ENCODE data around the gene TMEM170B.

TMEM170B gene

DNA sequence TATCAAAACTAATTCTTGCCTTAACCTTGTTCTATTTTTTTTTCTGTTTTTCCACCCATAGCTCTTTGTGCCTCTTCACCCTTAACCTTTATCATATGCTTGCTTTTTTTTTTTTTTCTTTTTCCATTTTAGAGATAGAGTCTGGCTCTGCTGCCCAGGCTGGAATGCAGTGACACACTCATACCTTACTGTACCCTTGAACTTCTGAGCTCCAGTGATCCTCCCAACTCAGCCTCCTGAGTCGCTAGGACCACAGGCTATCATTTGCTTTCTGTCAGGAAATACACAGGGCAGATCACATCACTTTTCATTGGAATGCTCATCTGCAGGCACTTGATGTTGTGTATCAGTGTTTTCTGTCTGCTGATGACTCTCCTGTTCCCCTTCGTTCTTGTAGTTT, 33.5 kb downstream of the TMEM170B start:
- no peaks in the 10 kb centered on the region for H3K4me1 ChIP-seq (ENCODE audit: insufficient read depth, low read length, severe bottlenecking)
- no peaks in the 10 kb centered on the region for H3K36me3 ChIP-seq (ENCODE audit: insufficient read depth, low read length)
- no peak overlapping the region for H3K4me3 ChIP-seq (ENCODE audit: low read depth, low read length, poor library complexity, severe bottlenecking)
- H3K9me2 ChIP-seq (ENCODE audit: low read depth, low read length) = no peaks in the 10 kb centered on the region
- no peaks in the 10 kb centered on the region for H3K79me2 ChIP-seq (ENCODE audit: insufficient read depth, low read length)
- no peak overlapping the region for H3K4me2 ChIP-seq (ENCODE audit: low read length)
- no peaks in the 10 kb centered on the region for H3F3A ChIP-seq (ENCODE audit: insufficient read depth, low read length)
- H3K27ac ChIP-seq (ENCODE audit: low read depth, low read length, poor library complexity, severe bottlenecking) = no peak overlapping the region
- H3K9me3 ChIP-seq (ENCODE audit: low read length) = no peaks in the 10 kb centered on the region
- H4K20me1 ChIP-seq (ENCODE audit: insufficient read depth, low read length) = no peaks in the 10 kb centered on the region
- H3K9ac ChIP-seq (ENCODE audit: low read length) = no peak overlapping the region
- H3K27me3 ChIP-seq (ENCODE audit: insufficient read depth, low read length) = no peaks in the 10 kb centered on the region
- no peak for TF ChIP-seq EZH2 (IDR thresholded peaks at IDR 0.05; ENCODE audit: borderline replicate concordance, low read length)
- TF ChIP-seq CTCF (IDR thresholded peaks at IDR 0.05; ENCODE audit: low read length) = no peak
- H2AFZ ChIP-seq (ENCODE audit: low read length) = no peak overlapping the region

DNA sequence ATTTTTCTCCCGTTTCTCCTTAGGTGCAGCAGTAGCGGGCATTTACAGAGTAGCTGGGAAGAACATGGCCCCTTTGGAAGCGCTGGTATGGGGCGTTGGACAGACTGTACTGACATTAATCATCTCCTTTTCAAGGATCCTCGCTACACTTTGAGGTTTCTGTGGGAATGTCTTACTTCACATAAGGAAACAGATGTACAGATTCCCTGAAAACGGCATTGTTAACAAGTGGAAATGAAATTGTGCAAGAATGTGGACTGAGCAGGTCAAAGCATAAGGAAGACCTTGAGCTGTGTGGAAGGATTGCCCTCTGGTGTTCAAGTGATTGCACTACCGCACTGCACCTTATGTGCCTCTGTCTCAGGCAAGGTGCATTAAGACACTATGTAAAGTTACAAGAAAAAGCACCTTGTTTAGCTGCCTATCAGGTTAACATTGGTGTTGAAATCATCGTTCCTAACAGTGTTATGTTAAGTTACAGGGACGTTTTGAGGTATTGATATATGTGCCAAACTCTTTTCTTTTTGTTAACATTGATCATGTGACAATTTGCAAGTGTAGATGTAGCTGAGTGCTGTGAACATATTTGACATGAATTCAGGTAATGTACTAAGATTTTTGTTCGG, 38.0 kb downstream of the TMEM170B start:
- Histone ChIP-seq H3K9ac (ENCODE audit: low read length) (no peak overlapping the region), H3K9me2 (ENCODE audit: low read depth, low read length) (no peaks in the 10 kb centered on the region), H3K27ac (ENCODE audit: low read depth, low read length, poor library complexity, severe bottlenecking) (no peak overlapping the region), H2AFZ (ENCODE audit: low read length) (no peak overlapping the region), H3F3A (ENCODE audit: insufficient read depth, low read length) (no peaks in the 10 kb centered on the region), H3K36me3 (ENCODE audit: insufficient read depth, low read length) (no peaks in the 10 kb centered on the region), H3K4me2 (ENCODE audit: low read length) (no peak overlapping the region), H3K4me3 (ENCODE audit: low read depth, low read length, poor library complexity, severe bottlenecking) (no peak overlapping the region), H3K9me3 (ENCODE audit: low read length) (no peaks in the 10 kb centered on the region), H3K27me3 (ENCODE audit: insufficient read depth, low read length) (no peaks in the 10 kb centered on the region), H3K4me1 (ENCODE audit: insufficient read depth, low read length, severe bottlenecking) (no peaks in the 10 kb centered on the region), H3K79me2 (ENCODE audit: insufficient read depth, low read length) (no peaks in the 10 kb centered on the region), H4K20me1 (ENCODE audit: insufficient read depth, low read length) (no peaks in the 10 kb centered on the region)
- TF ChIP-seq EZH2 (IDR thresholded peaks at IDR 0.05; ENCODE audit: borderline replicate concordance, low read length) = no peak
- peak; percentile 90 for TF ChIP-seq CTCF (IDR thresholded peaks at IDR 0.05; ENCODE audit: low read length)

DNA sequence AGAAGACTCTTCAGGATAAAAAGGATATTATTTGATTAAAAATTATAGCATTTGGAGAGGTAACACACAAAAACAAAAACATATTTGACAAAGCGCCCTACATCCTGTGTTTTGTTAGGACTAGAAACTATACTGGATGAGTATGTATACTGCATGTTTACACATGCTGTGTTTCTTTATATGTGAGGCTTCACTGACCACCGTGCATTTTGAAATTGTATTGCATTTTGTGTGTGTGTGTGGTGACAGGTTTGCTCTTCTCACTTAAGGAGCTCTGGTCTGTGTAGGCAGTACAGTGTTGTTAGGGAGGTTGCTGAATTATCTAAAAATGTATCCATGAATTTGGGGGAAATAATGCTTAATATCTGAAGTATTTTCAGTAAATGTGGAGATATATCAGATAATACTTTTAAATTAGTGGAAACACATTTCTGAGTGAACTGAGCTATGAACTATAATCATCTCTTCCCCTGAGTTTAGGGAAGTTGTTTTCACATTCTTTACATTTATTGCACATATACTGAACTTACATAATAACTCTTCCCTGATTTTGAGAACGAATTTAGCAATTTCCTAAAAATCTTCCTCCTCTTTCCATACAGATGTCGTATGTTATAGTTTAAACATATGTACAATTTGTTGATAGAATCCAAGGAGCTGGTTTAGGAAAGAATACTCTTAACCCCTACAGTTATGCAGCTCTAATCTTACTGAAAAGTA, 43.3 kb downstream of the TMEM170B start:
- no peaks in the 10 kb centered on the region for H3K4me1 ChIP-seq (ENCODE audit: insufficient read depth, low read length, severe bottlenecking)
- H3K27me3 ChIP-seq (ENCODE audit: insufficient read depth, low read length) = no peaks in the 10 kb centered on the region
- H3K4me2 ChIP-seq (ENCODE audit: low read length) = no peak overlapping the region
- H3K36me3 ChIP-seq (ENCODE audit: insufficient read depth, low read length) = no peaks in the 10 kb centered on the region
- H2AFZ ChIP-seq (ENCODE audit: low read length) = no peak overlapping the region
- H4K20me1 ChIP-seq (ENCODE audit: insufficient read depth, low read length) = no peaks in the 10 kb centered on the region
- H3K27ac ChIP-seq (ENCODE audit: low read depth, low read length, poor library complexity, severe bottlenecking) = no peak overlapping the region
- no peaks in the 10 kb centered on the region for H3K79me2 ChIP-seq (ENCODE audit: insufficient read depth, low read length)
- no peak for TF ChIP-seq CTCF (IDR thresholded peaks at IDR 0.05; ENCODE audit: low read length)
- no peak for TF ChIP-seq EZH2 (IDR thresholded peaks at IDR 0.05; ENCODE audit: borderline replicate concordance, low read length)
- H3K9ac ChIP-seq (ENCODE audit: low read length) = no peak overlapping the region
- no peaks in the 10 kb centered on the region for H3F3A ChIP-seq (ENCODE audit: insufficient read depth, low read length)
- no peaks in the 10 kb centered on the region for H3K9me2 ChIP-seq (ENCODE audit: low read depth, low read length)
- H3K4me3 ChIP-seq (ENCODE audit: low read depth, low read length, poor library complexity, severe bottlenecking) = no peak overlapping the region
- no peaks in the 10 kb centered on the region for H3K9me3 ChIP-seq (ENCODE audit: low read length)

Measured in OCI-LY1 (cell line).